Endothelial cell (in vitro differentiated cells): Measurements from ENCODE around the gene XPO5. TPM values are rescaled to one million over a fixed set of nuclear protein-coding genes. Genes with fewer than 3 reads are reported as not detected.
A peak's percentile ranks its signal among the peaks of the same experiment; 100 is the strongest.

Source experiments
- DNase-seq: peaks from one replicate; pipeline ENCODE4 v3.0.0; 2021; ENCODE audit warnings: low spot score
- H3K27ac Mint-ChIP-seq: one replicate; pipeline ENCODE4 v1.8.0; 2021; ENCODE audit warnings: mixed read lengths, inconsistent platforms; ENCODE audit not compliant: unreplicated experiment
- H3K27me3 Mint-ChIP-seq: one replicate; pipeline ENCODE4 v1.8.0; 2021; ENCODE audit warnings: mild to moderate bottlenecking, moderate library complexity, mixed read lengths, inconsistent platforms; ENCODE audit not compliant: unreplicated experiment
- H3K36me3 Mint-ChIP-seq: one replicate; pipeline ENCODE4 v1.8.0; 2021; ENCODE audit warnings: mild to moderate bottlenecking, low read depth, mixed read lengths, inconsistent platforms; ENCODE audit not compliant: unreplicated experiment
- H3K4me1 Mint-ChIP-seq: one replicate; pipeline ENCODE4 v1.8.0; 2021; ENCODE audit warnings: mild to moderate bottlenecking, mixed read lengths, inconsistent platforms; ENCODE audit not compliant: unreplicated experiment
- H3K4me3 Mint-ChIP-seq: one replicate; pipeline ENCODE4 v1.8.0; 2021; ENCODE audit warnings: mild to moderate bottlenecking, mixed read lengths, inconsistent platforms; ENCODE audit not compliant: unreplicated experiment
- H3K9me3 Mint-ChIP-seq: one replicate; pipeline ENCODE4 v1.8.0; 2021; ENCODE audit warnings: mixed read lengths, inconsistent platforms; ENCODE audit not compliant: unreplicated experiment
- total RNA-seq: library from RNA; stranded (reverse); fragmentation: NEBNext Ultra II Directional; extraction: Animal tissue kit (Norgen Biotek cat#: 25700); gene quantifications from one replicate; pipeline ENCODE4 v1.2.1, GENCODE V29; 2021; ENCODE audit not compliant: unreplicated experiment
- TF ChIP-seq, protein P1 (sequence below): fragments of 200-600 bp; sonication (generic); IDR thresholded peaks from one replicate; pipeline ENCODE4 v1.5.0; 2021; ENCODE audit warnings: antibody characterized with exemption; ENCODE audit not compliant: unreplicated experiment

The XPO5 gene
- total RNA-seq, 1 donor from 2014 or later: 37.6 TPM

DNA sequence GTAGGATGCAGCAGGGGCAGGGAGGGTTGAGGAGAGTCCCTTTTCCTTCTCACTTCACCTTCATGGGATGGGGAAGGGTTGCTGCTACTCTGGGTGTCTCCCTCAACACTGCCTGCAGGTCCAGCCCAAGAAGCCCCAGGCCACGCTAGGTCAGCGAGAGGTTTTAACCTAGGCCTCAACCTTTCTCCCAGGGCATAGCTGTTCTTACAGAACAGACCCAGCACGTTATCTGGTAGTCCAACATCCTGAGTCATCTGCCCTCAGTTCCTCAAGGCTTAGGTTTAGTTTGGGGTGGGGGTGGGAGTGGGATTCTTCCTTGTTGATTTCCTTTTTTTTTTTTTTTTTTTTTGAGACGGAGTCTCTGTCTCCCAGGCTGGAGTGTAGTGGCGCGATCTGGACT, 81.5 kb downstream of the XPO5 start:
- Mint-ChIP-seq H3K4me3 (no peak overlapping the region), H3K27me3 (peaks cover 9% of the 10 kb centered on the region), H3K4me1 (peaks cover 24% of the 10 kb centered on the region), H3K27ac (no peak overlapping the region), H3K36me3 (peaks cover 17% of the 10 kb centered on the region), H3K9me3 (no peaks in the 10 kb centered on the region)
- no peak for DNase-seq
- TF ChIP-seq, protein P1, sequence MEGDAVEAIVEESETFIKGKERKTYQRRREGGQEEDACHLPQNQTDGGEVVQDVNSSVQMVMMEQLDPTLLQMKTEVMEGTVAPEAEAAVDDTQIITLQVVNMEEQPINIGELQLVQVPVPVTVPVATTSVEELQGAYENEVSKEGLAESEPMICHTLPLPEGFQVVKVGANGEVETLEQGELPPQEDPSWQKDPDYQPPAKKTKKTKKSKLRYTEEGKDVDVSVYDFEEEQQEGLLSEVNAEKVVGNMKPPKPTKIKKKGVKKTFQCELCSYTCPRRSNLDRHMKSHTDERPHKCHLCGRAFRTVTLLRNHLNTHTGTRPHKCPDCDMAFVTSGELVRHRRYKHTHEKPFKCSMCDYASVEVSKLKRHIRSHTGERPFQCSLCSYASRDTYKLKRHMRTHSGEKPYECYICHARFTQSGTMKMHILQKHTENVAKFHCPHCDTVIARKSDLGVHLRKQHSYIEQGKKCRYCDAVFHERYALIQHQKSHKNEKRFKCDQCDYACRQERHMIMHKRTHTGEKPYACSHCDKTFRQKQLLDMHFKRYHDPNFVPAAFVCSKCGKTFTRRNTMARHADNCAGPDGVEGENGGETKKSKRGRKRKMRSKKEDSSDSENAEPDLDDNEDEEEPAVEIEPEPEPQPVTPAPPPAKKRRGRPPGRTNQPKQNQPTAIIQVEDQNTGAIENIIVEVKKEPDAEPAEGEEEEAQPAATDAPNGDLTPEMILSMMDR: no peak

DNA sequence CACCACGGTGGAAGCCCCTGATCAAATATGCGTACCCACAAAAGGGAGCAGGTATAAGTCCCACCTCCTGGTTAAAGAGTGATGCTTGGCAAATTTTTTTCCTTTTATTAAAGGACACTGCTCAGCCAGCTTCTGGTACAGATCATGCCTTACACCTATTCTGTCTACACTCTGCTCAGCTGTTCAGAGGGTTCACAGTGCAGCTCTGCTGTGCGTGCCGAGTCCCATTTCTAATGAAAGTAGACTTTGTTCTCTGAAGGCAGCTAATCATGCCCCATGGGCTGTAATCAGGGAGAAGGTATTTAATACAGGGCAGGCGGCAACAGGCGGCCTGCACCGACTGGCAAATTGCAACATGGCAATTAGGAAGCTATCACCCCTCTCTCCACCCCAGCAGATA, 82.0 kb downstream of the XPO5 start:
- Mint-ChIP-seq H3K9me3 (no peaks in the 10 kb centered on the region), H3K27me3 (peaks cover 7% of the 10 kb centered on the region), H3K27ac (no peak overlapping the region), H3K4me1 (peaks cover 23% of the 10 kb centered on the region), H3K4me3 (no peak overlapping the region), H3K36me3 (peaks cover 16% of the 10 kb centered on the region)
- TF ChIP-seq, protein P1: no peak
- no peak for DNase-seq

DNA sequence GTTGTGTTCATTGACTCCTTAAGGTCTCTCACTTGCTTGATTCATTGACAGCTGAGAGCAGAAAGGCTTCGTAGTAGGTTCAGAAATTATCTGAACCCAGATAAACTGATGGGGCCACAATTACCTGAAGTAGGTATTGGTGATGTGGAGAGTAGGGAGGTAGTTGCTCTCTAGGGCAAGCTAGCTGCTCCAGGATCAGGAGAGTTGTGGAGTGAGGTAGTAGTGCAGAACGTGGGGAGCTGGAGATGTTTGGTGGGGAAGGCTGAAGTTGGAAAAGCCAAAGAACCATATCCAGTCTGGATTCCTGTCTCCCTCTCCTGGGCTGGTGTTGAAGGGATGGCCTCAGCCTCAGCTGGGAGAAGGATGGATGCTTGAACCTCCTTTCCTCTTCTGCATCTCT, 82.6 kb downstream of the XPO5 start:
- TF ChIP-seq, protein P1: no peak
- DNase-seq: no peak
- Mint-ChIP-seq H3K36me3 (peaks cover 16% of the 10 kb centered on the region), H3K27ac (no peak overlapping the region), H3K4me1 (peaks cover 20% of the 10 kb centered on the region), H3K27me3 (peaks cover 6% of the 10 kb centered on the region), H3K9me3 (no peaks in the 10 kb centered on the region), H3K4me3 (peak overlapping the region; percentile 78)

DNA sequence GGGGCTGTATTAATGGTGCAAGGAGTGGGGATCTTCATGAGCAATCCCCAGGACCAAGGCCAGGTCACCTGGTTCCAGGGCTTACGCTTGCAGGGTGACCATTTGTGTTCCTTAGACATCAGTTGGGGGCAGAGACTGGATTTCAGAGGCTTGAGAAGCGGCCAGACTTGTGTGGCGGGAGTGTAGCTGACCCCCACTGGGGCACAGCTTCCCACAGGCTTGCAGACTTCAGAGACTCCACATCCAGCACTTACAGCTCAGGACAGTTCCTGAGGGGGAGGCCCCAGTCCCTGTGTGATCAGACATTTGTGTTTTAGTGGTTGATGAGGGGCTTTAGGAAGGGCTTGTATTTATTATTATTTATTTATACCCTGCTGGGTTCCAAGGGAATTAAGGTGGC, 83.2 kb downstream of the XPO5 start:
- Mint-ChIP-seq H3K27me3 (peaks cover 5% of the 10 kb centered on the region), H3K4me3 (no peak overlapping the region), H3K27ac (no peak overlapping the region), H3K36me3 (peaks cover 16% of the 10 kb centered on the region), H3K4me1 (peaks cover 20% of the 10 kb centered on the region), H3K9me3 (no peaks in the 10 kb centered on the region)
- TF ChIP-seq, protein P1: no peak
- no peak for DNase-seq

DNA sequence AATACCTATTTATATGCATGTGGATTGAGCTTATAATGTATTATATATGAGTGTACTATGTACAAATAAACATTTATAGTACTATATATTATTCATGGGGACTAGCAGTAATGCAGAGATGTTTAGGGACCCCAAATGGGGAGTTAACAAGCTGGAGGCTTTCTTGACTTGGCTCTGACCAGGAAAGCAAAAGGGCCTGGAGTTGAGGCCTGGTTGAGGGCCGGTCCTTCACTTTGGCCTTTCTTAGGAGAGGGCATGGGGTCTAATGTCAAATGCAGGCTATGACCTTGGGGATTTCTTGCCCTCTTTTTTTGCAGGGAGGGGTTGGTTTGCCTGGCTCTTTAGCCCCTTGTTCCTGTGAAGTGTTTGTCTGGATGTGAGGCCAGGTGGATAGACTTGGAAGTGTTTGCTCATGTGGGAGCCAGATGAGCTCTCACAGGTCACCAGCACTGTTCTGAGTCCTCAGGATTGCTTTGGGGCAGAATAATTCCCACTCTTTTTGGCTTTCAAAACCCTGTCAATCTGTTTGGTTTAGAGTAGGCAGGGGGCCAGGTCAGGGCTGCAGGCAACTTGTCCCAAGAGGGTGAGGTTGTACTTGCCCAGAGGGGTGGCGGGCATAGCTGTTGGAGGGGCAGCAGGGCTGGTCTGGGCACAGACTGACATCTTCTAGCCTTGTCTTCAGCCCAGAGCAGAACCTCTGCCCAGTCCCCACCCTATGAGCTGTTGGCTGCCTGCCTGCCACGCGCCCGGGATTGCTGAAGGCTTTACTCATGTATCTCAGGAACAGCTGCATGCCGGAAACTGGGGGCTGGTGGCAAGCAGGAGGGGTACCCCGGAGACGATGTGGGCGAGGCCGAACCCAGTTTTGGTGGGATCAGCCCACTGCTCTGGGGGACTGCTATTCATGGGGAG, 83.8 kb downstream of the XPO5 start:
- TF ChIP-seq, protein P1: no peak
- Mint-ChIP-seq H3K27ac (no peak overlapping the region), H3K4me3 (no peak overlapping the region), H3K36me3 (peaks cover 13% of the 10 kb centered on the region), H3K4me1 (peaks cover 18% of the 10 kb centered on the region), H3K27me3 (peaks cover under 1% of the 10 kb centered on the region), H3K9me3 (no peaks in the 10 kb centered on the region)
- no peak for DNase-seq
